ENCODE measurements around the gene PPM1H.

PPM1H gene

DNA sequence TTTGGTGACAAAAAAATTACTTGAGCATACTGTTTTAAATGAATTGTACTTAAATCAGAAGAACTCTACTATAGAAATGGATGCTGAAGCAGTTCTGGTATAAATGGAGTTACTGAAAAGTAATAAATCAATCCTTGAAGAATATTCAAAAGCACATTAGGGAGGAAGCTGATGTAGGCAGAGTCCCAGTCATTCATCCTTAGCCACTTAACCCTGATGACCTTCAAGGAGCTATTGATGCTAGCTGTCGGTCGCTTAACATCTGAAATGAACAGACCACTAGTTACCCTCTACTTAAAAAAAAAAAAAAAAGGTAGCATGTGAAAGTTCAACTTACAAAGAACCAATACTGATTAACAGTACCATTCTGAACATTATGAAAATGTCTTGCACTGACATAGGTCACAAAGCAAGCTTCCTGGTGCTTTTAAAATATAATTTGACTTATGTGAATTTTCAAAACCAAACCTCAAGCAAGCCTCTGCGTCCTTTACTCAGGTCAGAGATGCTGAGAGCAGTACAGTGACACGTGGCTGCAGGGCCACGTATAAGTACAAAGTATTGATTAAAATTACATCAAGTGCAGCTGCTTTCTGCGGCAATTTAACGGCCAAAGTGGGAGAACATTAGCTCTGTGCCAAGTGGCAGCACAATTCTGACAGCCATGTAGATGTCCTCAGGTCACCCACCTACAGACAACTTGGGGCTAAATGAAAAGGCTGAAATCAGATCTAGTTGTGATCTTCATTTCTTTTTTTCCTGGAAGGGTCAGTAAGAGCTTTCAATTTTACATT is 18.1 kb downstream of the PPM1H start:
- TF ChIP-seq CTCF (conservative IDR thresholded peaks at IDR 0.05; ENCODE audit: control insufficient read depth, insufficient read depth, low read depth, low read length), result no peak
- no peak overlapping the region for H3K4me3 ChIP-seq (ENCODE audit: control insufficient read depth, low read depth, low read length)
- no peak for DNase-seq (ENCODE audit: low read depth)

- no peak for DNase-seq (ENCODE audit: low read depth)
- H3K4me3 ChIP-seq (ENCODE audit: control insufficient read depth, low read depth, low read length), result no peak overlapping the region
- TF ChIP-seq CTCF (conservative IDR thresholded peaks at IDR 0.05; ENCODE audit: control insufficient read depth, insufficient read depth, low read depth, low read length), result no peak
Measured at GRCh38 chr12:62915204-62915529, 19.8 kb downstream of the PPM1H start.

GRCh38 chr12:62914443-62915203 is 20.3 kb downstream of the PPM1H start:
- TF ChIP-seq CTCF (conservative IDR thresholded peaks at IDR 0.05; ENCODE audit: control insufficient read depth, insufficient read depth, low read depth, low read length), result no peak
- no peak overlapping the region for H3K4me3 ChIP-seq (ENCODE audit: control insufficient read depth, low read depth, low read length)
- no peak for DNase-seq (ENCODE audit: low read depth)

GRCh38 chr12:62913380-62913779 is 21.6 kb downstream of the PPM1H start:
- no peak for TF ChIP-seq CTCF (conservative IDR thresholded peaks at IDR 0.05; ENCODE audit: control insufficient read depth, insufficient read depth, low read depth, low read length)
- no peak overlapping the region for H3K4me3 ChIP-seq (ENCODE audit: control insufficient read depth, low read depth, low read length)
- DNase-seq (ENCODE audit: low read depth), result no peak

GRCh38 chr12:62912644-62913043 is 22.3 kb downstream of the PPM1H start:
- TF ChIP-seq CTCF (conservative IDR thresholded peaks at IDR 0.05; ENCODE audit: control insufficient read depth, insufficient read depth, low read depth, low read length), result no peak
- DNase-seq (ENCODE audit: low read depth), result no peak
- H3K4me3 ChIP-seq (ENCODE audit: control insufficient read depth, low read depth, low read length), result no peak overlapping the region

DNA sequence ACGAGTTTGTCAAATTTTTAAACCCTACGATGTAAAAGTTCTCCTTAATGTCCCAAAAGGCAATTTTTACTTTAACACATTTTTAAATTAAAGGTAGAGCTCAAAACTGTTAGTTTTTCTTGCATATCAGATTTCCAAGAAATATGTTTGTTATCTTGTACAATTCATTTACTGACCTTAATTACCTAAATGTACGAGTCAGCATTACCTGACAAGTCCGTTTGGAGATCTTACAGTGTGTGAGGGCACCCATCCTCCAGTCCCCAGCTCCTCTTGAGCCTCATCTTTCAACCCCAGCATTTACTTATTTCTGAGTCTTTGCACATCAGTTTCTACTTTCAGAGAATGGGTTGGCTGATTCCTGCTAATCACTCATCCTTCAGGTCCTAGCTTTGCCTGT is 23.7 kb downstream of the PPM1H start:
- no peak for DNase-seq (ENCODE audit: low read depth)
- no peak overlapping the region for H3K4me3 ChIP-seq (ENCODE audit: control insufficient read depth, low read depth, low read length)
- no peak for TF ChIP-seq CTCF (conservative IDR thresholded peaks at IDR 0.05; ENCODE audit: control insufficient read depth, insufficient read depth, low read depth, low read length)
